Effector memory CD4-positive, alpha-beta T cell (primary cell): ENCODE measurements around the gene HINT2.
A peak's percentile ranks its signal among the peaks of the same experiment; 100 is the strongest.

ENCODE experiments used
- DNase-seq, 3 donors: peaks; one replicate each; pipeline ENCODE4 v3.0.0-alpha.2; 2020
- H3K27ac ChIP-seq: 2 replicates; pipeline ENCODE4 v1.7.0; 2013; ENCODE audit warnings: mild to moderate bottlenecking, low read length, moderate library complexity; ENCODE audit not compliant: insufficient read depth, poor library complexity, severe bottlenecking
- H3K27me3 ChIP-seq: replicated peaks from 2 replicates; pipeline ENCODE4 v1.7.0; 2013; ENCODE audit warnings: mild to moderate bottlenecking, low read length; ENCODE audit not compliant: insufficient read depth, control insufficient read depth, poor library complexity, severe bottlenecking
- H3K36me3 ChIP-seq: 2 replicates; pipeline ENCODE4 v1.7.0; 2013; ENCODE audit warnings: mild to moderate bottlenecking, low read length, moderate library complexity; ENCODE audit not compliant: control insufficient read depth, insufficient read depth
- H3K4me1 ChIP-seq: 2 replicates; pipeline ENCODE4 v1.7.0; 2013; ENCODE audit warnings: low read length, mild to moderate bottlenecking; ENCODE audit not compliant: control insufficient read depth, insufficient read depth, poor library complexity, severe bottlenecking
- H3K4me3 ChIP-seq: 2 replicates; pipeline ENCODE4 v1.7.0; 2013; ENCODE audit warnings: low read length, low read depth, mild to moderate bottlenecking; ENCODE audit not compliant: insufficient read depth, poor library complexity, severe bottlenecking
- H3K9me3 ChIP-seq: 2 replicates; pipeline ENCODE4 v1.7.0; 2013; ENCODE audit warnings: mild to moderate bottlenecking, low read length, moderate library complexity; ENCODE audit not compliant: control insufficient read depth

Gene HINT2

DNA sequence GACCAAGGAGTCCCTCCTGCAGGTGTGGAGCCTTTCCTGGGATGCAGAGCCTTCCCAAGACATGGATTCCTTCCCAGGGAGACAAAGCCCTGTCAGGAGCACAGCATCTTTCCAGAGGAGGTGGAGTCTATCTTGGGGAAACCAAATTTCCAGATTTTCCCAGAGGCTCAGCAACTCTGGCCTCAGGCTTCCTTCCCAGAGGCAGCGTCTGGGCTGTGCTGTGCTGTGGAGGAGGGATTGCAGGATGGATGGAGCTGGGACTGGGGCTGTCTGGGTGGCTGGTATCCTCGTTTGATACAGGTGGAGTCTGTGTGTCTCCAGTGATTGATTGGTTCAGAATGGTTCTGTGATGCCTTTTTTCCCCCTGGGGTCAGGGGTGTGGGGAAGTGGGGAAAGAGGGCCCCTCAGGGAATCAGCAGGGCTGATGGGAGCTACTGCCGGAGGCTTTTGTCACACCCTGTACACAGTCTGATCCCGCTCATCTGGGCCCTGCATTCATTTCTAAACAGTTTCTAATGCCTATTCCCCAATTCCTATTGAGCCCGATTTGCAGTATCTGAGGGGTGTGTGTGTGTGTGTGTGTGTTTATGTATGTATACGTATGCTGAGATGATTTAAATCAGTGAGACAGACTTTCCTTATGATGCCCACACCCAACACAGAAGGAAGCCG, 39.4 kb upstream of the HINT2 start:
- Histone ChIP-seq H3K4me1 (no peaks in the 10 kb centered on the region), H3K36me3 (no peaks in the 10 kb centered on the region), H3K27me3 (no peaks in the 10 kb centered on the region), H3K27ac (no peak overlapping the region), H3K4me3 (no peak overlapping the region), H3K9me3 (no peaks in the 10 kb centered on the region)
- no peak for DNase-seq

DNA sequence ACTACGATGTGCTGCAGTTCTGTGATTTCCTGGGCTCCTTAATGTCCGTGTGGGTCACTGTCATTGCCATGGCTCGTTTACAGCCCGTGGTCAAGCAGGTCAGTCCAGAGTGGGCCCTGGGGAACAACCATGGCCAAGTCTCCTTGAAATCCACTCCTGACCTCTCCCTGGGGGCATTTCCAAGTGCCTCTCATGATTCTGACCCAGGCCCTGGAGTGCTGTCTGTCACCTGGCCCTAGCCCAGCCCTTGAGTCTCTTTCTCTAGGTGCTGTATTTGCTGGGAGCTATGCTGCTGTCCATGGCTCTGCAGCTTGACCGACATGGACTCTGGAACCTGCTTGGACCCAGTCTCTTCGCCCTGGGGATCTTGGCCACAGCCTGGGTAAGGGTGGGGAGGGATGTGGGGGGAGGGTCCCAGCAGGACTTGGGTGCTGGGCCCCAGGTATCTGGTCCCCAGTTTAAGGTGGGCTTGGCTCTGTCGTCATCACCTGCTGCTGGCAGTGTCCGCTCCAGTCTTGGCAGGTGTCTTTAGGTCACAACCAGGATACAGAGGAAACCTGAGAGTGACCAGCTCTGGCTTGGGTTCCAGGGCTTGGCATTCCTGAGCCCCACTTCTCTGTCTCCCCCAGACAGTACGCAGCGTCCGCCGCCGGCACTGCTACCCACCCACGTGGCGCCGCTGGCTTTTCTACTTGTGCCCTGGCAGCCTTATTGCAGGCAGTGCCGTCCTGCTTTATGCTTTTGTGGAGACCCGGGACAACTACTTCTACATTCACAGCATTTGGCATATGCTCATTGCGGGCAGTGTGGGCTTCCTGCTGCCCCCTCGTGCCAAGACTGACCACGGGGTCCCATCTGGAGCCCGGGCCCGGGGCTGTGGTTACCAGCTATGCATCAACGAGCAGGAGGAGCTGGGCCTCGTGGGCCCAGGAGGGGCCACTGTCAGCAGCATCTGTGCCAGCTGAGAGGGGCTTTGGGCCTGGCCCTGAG, 38.3 kb upstream of the HINT2 start:
- DNase-seq: no peak
- Histone ChIP-seq H3K9me3 (no peaks in the 10 kb centered on the region), H3K36me3 (no peaks in the 10 kb centered on the region), H3K27me3 (no peaks in the 10 kb centered on the region), H3K27ac (no peak overlapping the region), H3K4me3 (no peak overlapping the region), H3K4me1 (no peaks in the 10 kb centered on the region)

- Histone ChIP-seq H3K36me3 (no peaks in the 10 kb centered on the region), H3K4me3 (no peak overlapping the region), H3K9me3 (no peaks in the 10 kb centered on the region), H3K27me3 (no peaks in the 10 kb centered on the region), H3K4me1 (no peaks in the 10 kb centered on the region), H3K27ac (no peak overlapping the region)
- no peak for DNase-seq
Observed at GRCh38 chr9:35852267-35852815, 37.5 kb upstream of the HINT2 start.

DNA sequence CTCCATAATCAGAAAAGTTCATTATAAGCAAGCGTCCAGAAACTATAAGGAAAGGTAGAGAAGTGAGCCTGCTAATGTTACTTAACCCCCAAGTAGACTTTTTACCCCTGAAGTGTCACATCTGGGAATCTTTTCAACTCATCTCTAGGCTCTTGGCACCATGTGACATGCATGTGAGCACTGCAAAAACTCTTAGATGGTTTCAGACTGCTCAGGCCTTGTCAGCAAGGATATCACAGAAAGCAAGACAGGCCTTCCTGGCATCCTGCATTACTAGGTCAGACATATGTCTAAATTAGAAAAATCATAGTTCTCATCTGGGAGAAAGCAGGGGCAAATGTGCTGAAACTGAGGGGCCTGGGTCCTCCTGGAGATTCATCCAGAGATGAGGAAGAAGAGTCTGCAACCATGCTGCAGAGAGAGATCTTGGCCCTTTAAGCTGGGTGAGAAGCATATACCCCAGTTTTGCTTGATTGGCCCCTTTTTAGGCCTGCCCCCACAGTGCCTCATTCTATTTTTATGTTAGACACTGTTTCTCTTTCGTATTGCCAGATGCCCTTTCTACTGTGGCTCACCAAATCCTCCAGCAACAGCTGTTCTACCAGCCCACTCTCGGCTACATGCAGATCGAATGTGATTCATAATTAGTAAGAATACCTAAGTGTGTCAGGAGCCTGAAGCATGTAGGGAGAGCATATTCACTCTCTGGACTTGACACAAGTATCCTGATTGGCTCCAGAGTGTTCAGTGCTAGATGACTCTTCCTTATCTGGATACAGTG, 33.1 kb upstream of the HINT2 start:
- Histone ChIP-seq H3K4me1 (peaks cover 19% of the 10 kb centered on the region), H3K27ac (no peak overlapping the region), H3K9me3 (no peaks in the 10 kb centered on the region), H3K27me3 (no peaks in the 10 kb centered on the region), H3K4me3 (no peak overlapping the region), H3K36me3 (no peaks in the 10 kb centered on the region)
- DNase-seq: no peak

GRCh38 chr9:35845824-35846771, 31.3 kb upstream of the HINT2 start:
- H3K36me3 ChIP-seq: no peaks in the 10 kb centered on the region
- DNase-seq: no peak
- no peak overlapping the region for H3K4me3 ChIP-seq
- no peaks in the 10 kb centered on the region for H3K27me3 ChIP-seq
- peak overlapping the region; percentile 29 for H3K27ac ChIP-seq
- H3K9me3 ChIP-seq: no peaks in the 10 kb centered on the region
- H3K4me1 ChIP-seq: peaks cover 19% of the 10 kb centered on the region

DNA sequence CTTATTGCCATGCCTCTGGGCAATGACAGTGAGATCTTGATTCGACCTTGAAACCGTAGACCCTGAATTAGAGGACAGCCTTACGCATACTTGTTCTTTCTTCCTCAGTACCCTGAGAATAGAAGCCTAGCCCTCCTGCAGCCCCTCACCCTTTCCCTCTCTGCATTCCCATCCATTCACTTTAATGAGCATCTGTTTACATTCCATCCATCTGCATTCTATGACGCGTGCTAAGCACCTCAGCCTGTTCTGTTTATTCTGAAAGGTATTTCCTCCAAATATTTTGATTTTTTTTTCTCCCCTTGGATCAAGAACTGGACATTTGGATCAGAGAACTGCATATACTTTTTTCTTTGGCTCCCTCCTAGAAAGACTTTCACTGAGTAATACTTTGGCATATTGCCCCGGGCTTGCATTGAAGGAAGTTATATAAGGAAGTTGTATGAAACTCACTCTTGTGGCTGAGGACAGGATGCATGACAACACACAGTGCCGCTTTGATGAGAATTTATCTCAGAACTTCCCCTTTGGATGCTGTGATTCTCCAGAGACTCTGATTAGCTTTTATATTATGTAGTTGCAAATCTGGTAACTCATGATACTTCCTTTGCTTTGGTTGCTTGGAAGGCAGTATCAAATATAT, 29.9 kb upstream of the HINT2 start:
- no peak overlapping the region for H3K27ac ChIP-seq
- H3K9me3 ChIP-seq: no peaks in the 10 kb centered on the region
- peak in 2 of 3 donors; percentile 12 to 22 for DNase-seq

GRCh38 chr9:35842795-35843194, 28.0 kb upstream of the HINT2 start:
- DNase-seq: no peak
- H3K9me3 ChIP-seq: no peaks in the 10 kb centered on the region
- H3K27ac ChIP-seq: no peak overlapping the region
- no peak overlapping the region for H3K4me3 ChIP-seq
- H3K36me3 ChIP-seq: no peaks in the 10 kb centered on the region
- H3K27me3 ChIP-seq: no peaks in the 10 kb centered on the region
- H3K4me1 ChIP-seq: peaks cover 19% of the 10 kb centered on the region

More for the DNA sequence above, 29.9 kb upstream of the HINT2 start:
- H3K27me3 ChIP-seq: no peaks in the 10 kb centered on the region
- H3K36me3 ChIP-seq: no peaks in the 10 kb centered on the region
- H3K4me3 ChIP-seq: no peak overlapping the region
- peaks cover 19% of the 10 kb centered on the region for H3K4me1 ChIP-seq

DNA sequence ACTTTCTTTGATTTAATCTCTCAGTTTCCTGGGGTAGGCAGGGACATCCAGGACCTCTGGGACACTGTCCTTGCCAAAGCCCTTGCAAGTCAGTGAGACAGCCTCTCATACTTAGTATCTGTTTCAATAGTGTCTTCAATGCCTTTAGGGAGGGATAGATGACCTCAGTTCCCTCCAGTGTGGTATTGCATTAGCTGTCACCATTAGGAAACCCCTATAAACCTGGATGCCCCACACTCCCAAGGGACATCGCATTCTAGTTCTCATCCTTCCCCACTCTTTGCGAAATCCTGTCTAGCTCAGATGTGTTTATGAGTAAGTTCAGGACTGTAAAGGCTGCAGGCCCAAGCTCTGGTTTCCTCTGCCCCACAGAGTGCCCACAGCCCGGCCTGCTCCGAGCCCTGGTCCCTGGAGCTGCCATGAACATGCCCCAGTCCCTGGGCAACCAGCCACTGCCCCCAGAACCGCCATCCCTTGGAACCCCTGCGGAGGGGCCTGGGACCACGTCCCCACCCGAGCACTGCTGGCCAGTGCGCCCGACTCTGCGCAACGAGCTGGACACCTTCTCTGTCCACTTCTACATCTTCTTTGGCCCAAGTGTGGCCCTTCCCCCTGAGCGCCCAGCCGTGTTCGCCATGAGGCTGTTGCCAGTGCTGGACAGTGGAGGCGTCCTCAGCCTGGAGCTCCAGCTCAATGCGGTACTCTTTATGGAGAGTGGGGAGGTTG, 27.3 kb upstream of the HINT2 start:
- H3K27ac ChIP-seq: no peak overlapping the region
- H3K36me3 ChIP-seq: no peaks in the 10 kb centered on the region
- no peak for DNase-seq
- no peaks in the 10 kb centered on the region for H3K27me3 ChIP-seq
- H3K9me3 ChIP-seq: no peaks in the 10 kb centered on the region
- H3K4me1 ChIP-seq: peaks cover 19% of the 10 kb centered on the region
- no peak overlapping the region for H3K4me3 ChIP-seq
